HL-60 (cell line): ENCODE data around the gene CABP7.

ENCODE experiments used
- DNase-seq, 2 experiments: peaks; one replicate each; pipeline ENCODE4 v3.0.0-alpha.2; 2010 to 2020; ENCODE audit warnings: low read depth in 1 of 2, low spot score in 1 of 2
- H3K27ac ChIP-seq: fragments of 250-450 bp; sonication (Bioruptor Pico); replicated peaks from 2 replicates; pipeline ENCODE4 v1.5.1; 2020; ENCODE audit warnings: mild to moderate bottlenecking, moderate library complexity
- H3K27me3 ChIP-seq: fragments of 250-450 bp; sonication (Bioruptor Pico); 2 replicates; pipeline ENCODE4 v1.5.1; 2021; ENCODE audit warnings: mild to moderate bottlenecking, moderate library complexity; ENCODE audit not compliant: insufficient read depth, poor library complexity, severe bottlenecking
- H3K4me3 ChIP-seq: replicated peaks from 2 replicates; pipeline ENCODE4 v1.5.1; 2011; ENCODE audit warnings: mild to moderate bottlenecking, control low read depth, low read length; ENCODE audit not compliant: insufficient read depth
- CTCF ChIP-seq: IDR thresholded peaks from one replicate; pipeline ENCODE4 v1.5.1; 2011; ENCODE audit warnings: low read length, control low read depth, inconsistent platforms; ENCODE audit not compliant: insufficient read depth
- GABPA ChIP-seq: IDR thresholded peaks from 2 replicates; pipeline ENCODE4 v1.6.1; 2012; ENCODE audit warnings: low read depth
- POLR2AphosphoS5 ChIP-seq: IDR thresholded peaks from 2 replicates; pipeline ENCODE4 v1.6.1; 2012; ENCODE audit warnings: low read depth
- REST ChIP-seq: IDR thresholded peaks from 2 replicates; pipeline ENCODE4 v1.6.1; 2012; ENCODE audit warnings: low read depth; ENCODE audit not compliant: insufficient replicate concordance
- SPI1 ChIP-seq: IDR thresholded peaks from 2 replicates; pipeline ENCODE4 v1.6.1; 2012; ENCODE audit warnings: low read depth, mild to moderate bottlenecking, borderline replicate concordance

The CABP7 gene

GRCh38 chr22:29707010-29707409 is 12.8 kb upstream of the CABP7 start:
- Histone ChIP-seq H3K27me3 (peaks cover 5% of the 10 kb centered on the region), H3K4me3 (no peak overlapping the region), H3K27ac (no peak overlapping the region)
- TF ChIP-seq POLR2AphosphoS5 (no peak), REST (no peak), SPI1 (no peak), GABPA (no peak), CTCF (no peak)
- no peak for DNase-seq

GRCh38 chr22:29707471-29707870 is 12.3 kb upstream of the CABP7 start:
- Histone ChIP-seq H3K27me3 (peaks cover 6% of the 10 kb centered on the region), H3K4me3 (no peak overlapping the region), H3K27ac (no peak overlapping the region)
- TF ChIP-seq REST, result no peak
- TF ChIP-seq CTCF, result no peak
- TF ChIP-seq SPI1, result no peak
- no peak for TF ChIP-seq GABPA
- TF ChIP-seq POLR2AphosphoS5, result no peak
- no peak for DNase-seq

- H3K27ac ChIP-seq, result no peak overlapping the region
- no peak for DNase-seq
- peaks cover 13% of the 10 kb centered on the region for H3K27me3 ChIP-seq
- no peak for TF ChIP-seq GABPA
- no peak for TF ChIP-seq SPI1
- no peak for TF ChIP-seq REST
- no peak for TF ChIP-seq CTCF
- no peak for TF ChIP-seq POLR2AphosphoS5
- no peak overlapping the region for H3K4me3 ChIP-seq
Measured at GRCh38 chr22:29710193-29710592, 9.6 kb upstream of the CABP7 start.
